HepG2 (cell line): ENCODE measurements around the gene SERINC2. TPM values are rescaled to one million over a fixed set of nuclear protein-coding genes. Genes with fewer than 3 reads are reported as not detected.

Source experiments
- ARNT2 ChIP-seq: sonication (generic); formaldehyde crosslinking; IDR thresholded peaks from 2 replicates; pipeline ENCODE4 v1.8.0; 2022; ENCODE audit warnings: mild to moderate bottlenecking, low read depth, missing genetic modification reagents, moderate library complexity
- CCDC6 ChIP-seq: sonication (generic); formaldehyde crosslinking; IDR thresholded peaks from 2 replicates; pipeline ENCODE4 v1.8.1; 2022; ENCODE audit warnings: mild to moderate bottlenecking, missing genetic modification reagents, moderate library complexity
- DMTF1 ChIP-seq: sonication (generic); formaldehyde crosslinking; IDR thresholded peaks from 2 replicates; pipeline ENCODE4 v1.4.0; 2020; ENCODE audit warnings: mild to moderate bottlenecking, missing genetic modification reagents
- FOXA3 ChIP-seq: IDR thresholded peaks from 2 replicates; pipeline ENCODE4 v1.6.1; 2016; ENCODE audit warnings: missing genetic modification reagents, missing compliant biosample characterization
- NR0B2 ChIP-seq: sonication (generic); formaldehyde crosslinking; IDR thresholded peaks from 2 replicates; pipeline ENCODE4 v1.4.0; 2020; ENCODE audit warnings: mild to moderate bottlenecking, missing genetic modification reagents
- PHF8 ChIP-seq: sonication (generic); formaldehyde crosslinking; IDR thresholded peaks from 2 replicates; pipeline ENCODE4 v1.5.0; 2020; ENCODE audit warnings: missing genetic modification reagents
- RXRB ChIP-seq: IDR thresholded peaks from 2 replicates; pipeline ENCODE4 v1.6.1; 2016; ENCODE audit warnings: borderline replicate concordance, missing genetic modification reagents, missing compliant biosample characterization
- SMC3 ChIP-seq: IDR thresholded peaks from 2 replicates; pipeline ENCODE4 v1.6.1; 2011; ENCODE audit warnings: low read length, improper control_type of control experiment
- SP1 ChIP-seq, 2 experiments: fragments of 450-650 bp in 1 of 2; sonication (generic) in 1 of 2; formaldehyde crosslinking in 1 of 2; IDR thresholded peaks; 2 replicates each; pipeline versions ENCODE4 v1.4.0 to v1.6.1; 2016 to 2020; ENCODE audit warnings: missing genetic modification reagents in 1 of 2
- SSRP1 ChIP-seq: IDR thresholded peaks from 2 replicates; pipeline ENCODE4 v1.6.1; 2016; ENCODE audit warnings: control low read depth
- SUZ12 ChIP-seq: fragments of 150-350 bp; IDR thresholded peaks from 2 replicates; pipeline ENCODE4 v1.6.1; 2014; ENCODE audit warnings: low read depth, low read length
- ZFP91 ChIP-seq: sonication (generic); formaldehyde crosslinking; IDR thresholded peaks from 2 replicates; pipeline ENCODE4 v1.9.0; 2022; ENCODE audit warnings: missing genetic modification reagents, mild to moderate bottlenecking, borderline replicate concordance
- ZNF281 ChIP-seq: sonication (generic); formaldehyde crosslinking; IDR thresholded peaks from 2 replicates; pipeline ENCODE4 v1.4.0; 2020; ENCODE audit warnings: missing genetic modification reagents, borderline replicate concordance
- ZNF350 ChIP-seq: sonication (generic); formaldehyde crosslinking; IDR thresholded peaks from 2 replicates; pipeline ENCODE4 v1.4.0; 2020; ENCODE audit warnings: mild to moderate bottlenecking, low read depth, missing genetic modification reagents, borderline replicate concordance
- ZNF451 ChIP-seq: sonication (generic); formaldehyde crosslinking; IDR thresholded peaks from 2 replicates; pipeline ENCODE4 v1.5.0; 2020; ENCODE audit warnings: mild to moderate bottlenecking, missing genetic modification reagents
- ZNF556 ChIP-seq: sonication (generic); formaldehyde crosslinking; IDR thresholded peaks from 2 replicates; pipeline ENCODE4 v1.4.0; 2020; ENCODE audit warnings: mild to moderate bottlenecking, missing genetic modification reagents, borderline replicate concordance
- ZNF724P ChIP-seq: sonication (generic); formaldehyde crosslinking; IDR thresholded peaks from 2 replicates; pipeline ENCODE4 v1.8.0; 2022; ENCODE audit warnings: missing genetic modification reagents, borderline replicate concordance
- ZXDC ChIP-seq: sonication (generic); formaldehyde crosslinking; IDR thresholded peaks from 2 replicates; pipeline ENCODE4 v1.5.0; 2020; ENCODE audit warnings: mild to moderate bottlenecking, missing genetic modification reagents
- polyA plus RNA-seq, 8 experiments: library from polyadenylated mRNA; depleted of rRNA in 3 of 8; stranded (reverse) in 7 of 8; unstranded in 1 of 8; fragments of >200 nt; fragmentation: Illumina TruSeq in 4 of 8; extraction: Trizol in 4 of 8; gene quantifications; 2 replicates each; pipeline versions ENCODE4 v1.2.1 to v1.2.3, GENCODE V29; 2011 to 2016; ENCODE audit warnings: low read depth in 4 of 8, missing spikeins in 1 of 8, mixed read lengths in 1 of 8; ENCODE audit not compliant: insufficient read depth in 1 of 8
- total RNA-seq, 5 experiments: library from RNA; depleted of rRNA; stranded (reverse); fragments of >200 nt; fragmentation: Illumina TruSeq; extraction: Trizol; gene quantifications; 2 replicates each; pipeline ENCODE4 v1.2.3, GENCODE V29; 2016; ENCODE audit warnings: low read depth in 1 of 5

The SERINC2 gene
- total and polyA plus RNA-seq, 2 of the 13 experiments (the other 11 are each of a cell fraction or from before 2014, with no cell fraction given) = 4.8 to 126 TPM

GRCh38 chr1:31373056-31373896 lies 39.7 kb upstream of the SERINC2 start, which contains the start of gene FABP3 (continued):
- TF ChIP-seq ZNF451 (CRISPR knock-in tag) = peak; percentile 13; the same call in 1 of the 2 replicates
- TF ChIP-seq ZFP91 (CRISPR knock-in tag) = 0 out of 2 replicates have a peak, but pooled peaks have one; percentile 43
- TF ChIP-seq ARNT2 (CRISPR knock-in tag) = no peak
- TF ChIP-seq ZNF350 (CRISPR knock-in tag) = no peak
- TF ChIP-seq ZNF724P = no peak
- TF ChIP-seq SP1 (IDR thresholded peaks at IDR 0.05) = no peak
- no peak for TF ChIP-seq SP1 (CRISPR knock-in tag; IDR thresholded peaks at IDR 0.05)
- no peak for TF ChIP-seq SMC3
- no peak for TF ChIP-seq ZNF281 (CRISPR knock-in tag)
- no peak for TF ChIP-seq ZXDC
- TF ChIP-seq CCDC6 (CRISPR knock-in tag) = no peak
- TF ChIP-seq NR0B2 (CRISPR knock-in tag) = no peak
- peak; percentile 63 for TF ChIP-seq RXRB (CRISPR knock-in tag)
- TF ChIP-seq SSRP1 (CRISPR knock-in tag) = no peak
- no peak for TF ChIP-seq SUZ12
- TF ChIP-seq PHF8 = no peak
- TF ChIP-seq ZNF556 (CRISPR knock-in tag) = no peak
- no peak for TF ChIP-seq FOXA3 (CRISPR knock-in tag)
- no peak for TF ChIP-seq DMTF1 (CRISPR knock-in tag)
